Neural progenitor cell (in vitro differentiated cells): ENCODE data around the gene PVR.

Source experiments
- CTCF ChIP-seq: fragments of 200-600 bp; sonication (generic); IDR thresholded peaks from 2 replicates; pipeline ENCODE4 v1.5.1; 2017; ENCODE audit warnings: antibody characterized with exemption, mild to moderate bottlenecking
- EZH2 ChIP-seq: fragments of 200-600 bp; sonication (generic); IDR thresholded peaks from 2 replicates; pipeline ENCODE4 v1.6.1; 2017; ENCODE audit warnings: antibody characterized with exemption, mild to moderate bottlenecking, moderate library complexity
- EZH2phosphoT487 ChIP-seq: fragments of 200-600 bp; sonication (generic); IDR thresholded peaks from 2 replicates; pipeline ENCODE4 v1.6.1; 2017; ENCODE audit warnings: antibody characterized with exemption

- no peak for TF ChIP-seq EZH2
- TF ChIP-seq CTCF, result no peak
- TF ChIP-seq EZH2phosphoT487, result no peak
Measured at GRCh38 chr19:44641501-44642265, 2.0 kb upstream of the PVR start.
